Activated T-cell treated with anti-CD3 and anti-CD28 coated beads, Interleukin-2, amount 50 U/mL, for 24 hours (primary cell): Measurements from ENCODE around the gene CERS6.
"Not testable (repeated sequence)": the region's sequence is repeated elsewhere in the genome, so short reads cannot be mapped to it uniquely, and the experiment has no call there.

Experiments used
- DNase-seq: peaks from one replicate; pipeline ENCODE4 v3.0.0-alpha.2; 2020
- H3K27ac Mint-ChIP-seq: 2 replicates; pipeline ENCODE4 v1.8.0; 2020; ENCODE audit warnings: mild to moderate bottlenecking, mixed read lengths
- H3K27me3 Mint-ChIP-seq: 2 replicates; pipeline ENCODE4 v1.8.0; 2020; ENCODE audit warnings: mixed read lengths
- H3K36me3 Mint-ChIP-seq: 2 replicates; pipeline ENCODE4 v1.8.0; 2020; ENCODE audit warnings: low read depth, mixed read lengths
- H3K4me1 Mint-ChIP-seq: 2 replicates; pipeline ENCODE4 v1.8.0; 2020; ENCODE audit warnings: low read depth, mixed read lengths
- H3K4me3 Mint-ChIP-seq: 2 replicates; pipeline ENCODE4 v1.8.0; 2020; ENCODE audit warnings: mild to moderate bottlenecking, moderate library complexity, mixed read lengths
- H3K9me3 Mint-ChIP-seq: 2 replicates; pipeline ENCODE4 v1.8.0; 2020; ENCODE audit warnings: mixed read lengths

The CERS6 gene

DNA sequence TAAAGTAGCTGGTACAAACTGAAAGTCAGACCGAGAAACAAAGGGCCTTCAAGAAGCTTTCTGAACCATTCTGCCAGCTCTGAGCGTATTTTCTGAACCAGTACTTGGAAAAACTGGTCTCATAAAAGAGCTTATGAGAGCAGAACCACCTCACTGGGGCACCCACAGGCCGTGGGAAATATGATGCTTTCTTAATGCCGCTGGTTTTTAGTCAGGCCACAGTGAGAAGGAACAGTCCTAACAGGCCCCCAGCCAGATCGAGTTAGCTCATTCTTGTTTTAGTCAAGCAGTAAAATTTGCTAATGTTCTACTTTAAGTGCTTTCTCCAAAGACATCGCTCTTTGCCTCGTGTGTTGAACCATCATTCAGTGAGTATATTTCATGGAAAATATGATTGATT lies 333.7 kb downstream of the CERS6 start:
- Mint-ChIP-seq H3K27me3 (no peaks in the 10 kb centered on the region), H3K4me3 (no peak overlapping the region), H3K36me3 (no peaks in the 10 kb centered on the region), H3K9me3 (no peaks in the 10 kb centered on the region), H3K27ac (no peak overlapping the region), H3K4me1 (no peaks in the 10 kb centered on the region)
- no peak for DNase-seq

DNA sequence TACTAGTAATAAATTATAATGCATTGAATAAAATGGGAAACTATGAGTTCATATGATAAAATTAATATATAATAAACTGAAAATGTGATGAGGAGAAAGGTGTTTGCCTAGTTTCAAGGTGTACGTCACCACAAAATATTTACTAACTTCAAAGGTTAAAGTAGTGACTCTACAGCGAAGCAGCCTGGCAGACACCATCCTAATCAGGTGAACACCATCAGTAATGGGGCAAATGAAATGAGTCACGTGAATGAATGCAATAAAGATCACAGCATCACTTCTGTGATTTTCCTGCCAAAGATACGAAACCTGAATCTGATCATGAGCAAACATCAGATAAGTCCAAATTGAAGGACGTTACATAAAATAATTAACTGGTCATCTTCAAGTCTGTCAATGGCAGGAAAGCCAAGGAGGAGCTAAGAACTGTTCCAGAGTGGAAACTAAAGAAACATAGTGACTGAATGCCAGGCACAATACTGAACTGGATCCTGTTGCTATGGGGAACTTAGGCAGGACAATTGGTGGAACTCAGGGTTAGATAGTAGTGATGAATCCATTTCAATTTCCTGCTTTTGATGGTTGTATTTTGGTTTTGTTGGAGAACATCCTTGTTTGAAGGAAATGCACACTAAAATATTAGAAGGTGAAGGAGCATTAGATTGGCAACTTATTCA lies 334.3 kb downstream of the CERS6 start:
- no peak for DNase-seq

DNA sequence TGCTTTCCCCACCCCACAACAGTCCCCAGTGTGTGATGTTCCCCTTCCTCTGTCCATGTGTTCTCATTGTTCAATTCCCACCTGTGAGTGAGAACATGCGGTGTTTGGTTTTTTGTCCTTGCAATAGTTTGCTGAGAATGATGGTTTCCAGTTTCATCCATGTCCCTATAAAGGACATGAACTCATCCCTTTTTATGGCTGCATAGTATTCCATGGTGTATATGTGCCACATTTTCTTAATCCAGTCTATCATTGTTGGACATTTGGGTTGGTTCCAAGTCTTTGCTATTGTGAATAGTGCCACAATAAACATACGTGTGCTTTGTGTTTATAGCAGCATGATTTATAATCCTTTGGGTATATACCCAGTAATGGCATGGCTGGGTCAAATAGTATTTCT lies 335.1 kb downstream of the CERS6 start:
- not testable (repeated sequence) for H3K36me3 Mint-ChIP-seq, DNase-seq, H3K9me3 Mint-ChIP-seq, H3K4me3 Mint-ChIP-seq, H3K4me1 Mint-ChIP-seq, H3K27me3 Mint-ChIP-seq, H3K27ac Mint-ChIP-seq

More for the DNA sequence above, 334.3 kb downstream of the CERS6 start:
- Mint-ChIP-seq H3K4me3 (no peak overlapping the region), H3K27ac (no peak overlapping the region), H3K27me3 (no peaks in the 10 kb centered on the region), H3K36me3 (no peaks in the 10 kb centered on the region), H3K9me3 (no peaks in the 10 kb centered on the region), H3K4me1 (no peaks in the 10 kb centered on the region)

DNA sequence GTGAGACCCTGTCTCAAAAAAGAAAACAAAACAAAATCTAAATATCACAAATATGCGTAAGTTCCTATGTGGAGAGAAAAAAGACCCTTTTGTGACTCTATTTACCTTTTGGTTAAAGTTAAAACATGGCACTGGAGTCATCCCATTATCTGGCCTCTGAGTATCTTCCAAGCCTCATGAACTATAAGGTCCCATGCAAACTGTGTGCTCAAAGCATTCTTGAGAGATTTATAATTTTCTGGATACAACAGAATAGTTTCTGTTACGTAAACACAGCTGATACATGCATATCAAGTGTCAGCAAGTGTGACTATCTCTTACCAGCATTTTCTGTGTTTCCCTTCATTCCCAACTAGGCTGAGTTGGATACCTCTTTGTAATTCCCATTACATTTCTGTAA lies 337.5 kb downstream of the CERS6 start:
- Mint-ChIP-seq H3K27me3 (no peaks in the 10 kb centered on the region), H3K4me3 (no peak overlapping the region), H3K36me3 (no peaks in the 10 kb centered on the region), H3K27ac (no peak overlapping the region), H3K9me3 (no peaks in the 10 kb centered on the region), H3K4me1 (no peaks in the 10 kb centered on the region)
- no peak for DNase-seq

DNA sequence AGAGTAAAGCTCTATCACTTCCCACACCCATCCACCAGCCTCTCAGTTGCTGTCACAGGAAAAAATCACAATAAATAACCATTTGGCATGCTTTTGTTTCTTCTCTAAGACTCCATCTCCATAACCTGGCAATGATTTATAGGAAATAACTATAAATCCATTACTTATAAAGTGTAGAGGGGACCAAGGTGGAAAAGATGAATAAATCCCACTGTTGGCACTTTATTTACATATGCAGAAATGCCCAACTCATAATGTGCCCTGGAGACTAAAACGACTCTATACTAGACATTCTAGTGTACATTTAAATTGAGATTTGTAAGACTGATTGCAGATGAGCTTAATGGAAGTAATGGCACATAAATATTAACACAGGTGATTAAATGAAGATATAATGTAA lies 338.9 kb downstream of the CERS6 start:
- no peak overlapping the region for H3K27ac Mint-ChIP-seq
- no peaks in the 10 kb centered on the region for H3K9me3 Mint-ChIP-seq
- no peak overlapping the region for H3K4me3 Mint-ChIP-seq
- H3K4me1 Mint-ChIP-seq, result no peaks in the 10 kb centered on the region
- no peaks in the 10 kb centered on the region for H3K36me3 Mint-ChIP-seq
- no peaks in the 10 kb centered on the region for H3K27me3 Mint-ChIP-seq
- no peak for DNase-seq

DNA sequence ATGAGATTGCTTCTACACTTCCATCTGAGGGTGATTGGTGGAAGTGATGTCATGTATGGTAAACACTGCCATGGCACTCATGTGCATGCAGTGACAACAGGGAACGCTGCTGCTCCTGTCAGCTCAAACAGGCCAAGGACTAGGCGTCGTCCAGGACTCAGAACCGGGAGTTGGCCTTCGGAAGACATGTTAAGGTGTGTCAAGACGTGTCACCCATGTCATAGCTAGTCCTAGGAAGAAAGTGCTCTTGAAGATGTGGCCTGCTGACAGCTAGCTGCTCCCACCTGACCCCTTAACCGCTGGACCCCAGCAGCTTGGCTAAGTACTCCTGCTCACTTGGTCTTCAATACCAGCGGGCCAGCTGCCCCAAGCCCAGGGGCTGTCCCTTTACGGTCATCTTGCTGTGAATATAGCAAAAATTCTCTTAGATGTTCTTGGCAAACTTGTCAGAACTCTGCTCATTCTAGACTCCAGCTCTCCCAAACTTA lies 340.1 kb downstream of the CERS6 start:
- Mint-ChIP-seq H3K4me1 (no peaks in the 10 kb centered on the region), H3K4me3 (no peak overlapping the region), H3K36me3 (no peaks in the 10 kb centered on the region), H3K9me3 (no peaks in the 10 kb centered on the region), H3K27ac (no peak overlapping the region), H3K27me3 (no peaks in the 10 kb centered on the region)
- DNase-seq, result no peak

DNA sequence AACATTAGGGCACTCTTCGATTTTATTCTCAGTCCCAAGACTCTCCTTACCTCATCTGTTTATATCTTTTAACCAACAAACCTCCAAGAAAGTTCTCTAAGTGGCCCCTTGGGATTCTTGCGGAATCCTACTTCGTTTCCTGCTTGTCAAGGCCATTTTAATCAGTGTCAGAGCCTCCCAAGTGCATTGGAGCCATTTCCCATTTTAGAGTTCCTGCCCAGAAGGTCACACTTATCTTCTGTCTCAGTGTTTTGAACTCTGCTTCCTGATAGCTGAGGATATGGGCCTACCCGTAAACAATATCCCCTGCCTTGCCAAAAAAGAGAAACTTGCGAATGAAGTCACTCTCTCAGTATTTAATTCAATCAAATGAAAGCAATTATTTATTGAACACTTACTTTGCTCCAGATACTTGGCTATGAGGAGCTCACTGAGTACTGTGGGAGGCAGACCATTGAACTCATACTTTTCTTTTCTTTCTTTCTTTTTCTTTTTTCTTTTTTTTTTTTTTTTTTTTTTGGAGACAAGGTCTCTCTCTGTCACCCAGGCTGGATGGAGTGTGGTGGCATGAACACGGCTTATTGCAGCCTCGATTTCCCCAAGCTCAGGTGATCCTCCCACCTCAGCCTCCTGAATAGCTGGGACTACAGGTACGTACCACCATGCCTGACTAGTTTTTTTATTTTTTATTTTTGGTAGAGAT lies 340.7 kb downstream of the CERS6 start:
- DNase-seq, result no peak
- Mint-ChIP-seq H3K4me1 (no peaks in the 10 kb centered on the region), H3K4me3 (no peak overlapping the region), H3K36me3 (no peaks in the 10 kb centered on the region), H3K27ac (no peak overlapping the region), H3K27me3 (no peaks in the 10 kb centered on the region), H3K9me3 (no peaks in the 10 kb centered on the region)

DNA sequence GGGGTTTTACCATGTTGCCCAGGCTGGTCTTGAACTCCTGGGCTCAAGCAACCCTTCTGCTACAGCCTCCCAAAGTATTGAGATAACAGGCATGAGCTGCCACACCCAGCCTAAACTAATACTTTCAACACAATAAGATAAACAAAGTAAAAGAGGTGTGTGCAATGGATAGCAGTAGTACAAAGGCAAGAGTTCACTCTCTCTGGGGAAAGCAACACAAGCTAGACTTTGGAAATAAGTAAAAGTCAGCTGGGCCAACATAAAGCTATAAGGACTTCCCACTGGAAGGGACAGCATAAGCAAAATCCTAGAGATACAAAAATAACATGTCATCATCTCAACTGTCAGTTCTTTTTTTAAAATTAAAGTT lies 341.2 kb downstream of the CERS6 start:
- H3K4me3 Mint-ChIP-seq, result no peak overlapping the region
- DNase-seq, result no peak
- no peaks in the 10 kb centered on the region for H3K36me3 Mint-ChIP-seq
- no peaks in the 10 kb centered on the region for H3K27me3 Mint-ChIP-seq
- H3K9me3 Mint-ChIP-seq, result no peaks in the 10 kb centered on the region
- H3K27ac Mint-ChIP-seq, result no peak overlapping the region
- no peaks in the 10 kb centered on the region for H3K4me1 Mint-ChIP-seq

DNA sequence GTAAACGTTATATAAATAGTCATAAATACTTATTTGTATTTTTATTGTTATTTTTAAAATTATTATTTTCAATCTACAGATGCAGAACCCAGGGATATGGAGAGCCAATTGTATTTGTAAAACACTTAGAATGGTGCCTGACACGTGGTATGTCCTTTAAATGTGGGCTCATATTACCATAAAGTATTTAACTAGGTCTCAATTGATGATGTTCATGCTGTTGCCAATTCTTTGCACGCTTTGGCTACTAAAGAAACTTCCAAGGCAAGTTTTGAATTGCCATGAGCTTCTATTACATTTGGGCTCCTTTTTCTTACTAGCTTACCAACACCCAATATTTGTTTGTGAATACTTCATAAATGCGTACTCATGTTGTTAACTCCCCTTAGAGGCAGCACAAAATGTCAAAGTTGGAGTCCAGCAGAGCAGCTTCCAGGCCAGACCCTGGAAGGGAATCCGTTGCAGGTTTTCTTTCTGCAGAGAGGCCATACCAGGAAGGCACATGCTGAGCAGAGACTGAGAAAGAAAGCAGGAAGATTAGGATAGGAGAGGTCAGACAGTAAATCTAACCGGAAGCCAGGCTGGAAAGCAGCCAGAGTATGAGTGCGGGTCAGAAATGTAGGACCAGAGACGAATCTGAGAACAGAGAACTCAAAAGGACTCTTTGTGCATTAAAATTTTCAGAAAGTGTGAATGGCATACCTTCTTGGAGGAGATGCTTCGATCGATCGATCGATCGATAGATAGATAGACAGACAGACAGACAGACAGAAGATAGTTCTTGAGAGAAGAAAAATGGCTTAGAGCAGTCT lies 342.2 kb downstream of the CERS6 start:
- Mint-ChIP-seq H3K9me3 (no peaks in the 10 kb centered on the region), H3K4me3 (no peak overlapping the region), H3K4me1 (no peaks in the 10 kb centered on the region), H3K27me3 (no peaks in the 10 kb centered on the region), H3K27ac (no peak overlapping the region), H3K36me3 (no peaks in the 10 kb centered on the region)
- no peak for DNase-seq

DNA sequence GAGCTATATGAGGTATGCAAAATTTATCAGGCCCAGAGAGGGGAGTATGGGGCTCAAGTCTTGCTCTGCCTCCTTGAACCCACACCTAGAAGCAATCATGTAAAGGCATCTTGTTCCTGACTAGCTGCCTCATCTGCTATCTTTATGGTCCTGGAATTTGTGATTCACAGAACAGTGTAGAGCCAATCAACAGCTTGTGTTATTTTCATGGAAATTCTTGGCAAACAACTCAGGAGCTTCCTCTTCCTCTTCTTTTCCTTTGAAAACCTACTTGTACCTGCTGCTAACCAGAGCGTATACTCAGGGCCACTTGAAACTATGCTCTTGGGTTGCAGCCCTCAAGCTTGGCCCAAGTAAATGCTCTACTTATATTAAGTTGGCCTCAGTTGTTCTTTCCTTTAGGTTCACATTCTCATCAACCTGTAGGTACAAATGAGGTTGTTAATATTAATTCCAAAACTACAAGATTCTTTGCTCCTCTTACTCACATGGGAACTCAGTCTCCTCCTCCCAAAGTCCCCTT lies 342.9 kb downstream of the CERS6 start:
- H3K4me1 Mint-ChIP-seq, result no peaks in the 10 kb centered on the region
- no peak for DNase-seq
- H3K9me3 Mint-ChIP-seq, result no peaks in the 10 kb centered on the region
- no peaks in the 10 kb centered on the region for H3K27me3 Mint-ChIP-seq
- no peak overlapping the region for H3K27ac Mint-ChIP-seq
- H3K4me3 Mint-ChIP-seq, result no peak overlapping the region
- no peaks in the 10 kb centered on the region for H3K36me3 Mint-ChIP-seq

DNA sequence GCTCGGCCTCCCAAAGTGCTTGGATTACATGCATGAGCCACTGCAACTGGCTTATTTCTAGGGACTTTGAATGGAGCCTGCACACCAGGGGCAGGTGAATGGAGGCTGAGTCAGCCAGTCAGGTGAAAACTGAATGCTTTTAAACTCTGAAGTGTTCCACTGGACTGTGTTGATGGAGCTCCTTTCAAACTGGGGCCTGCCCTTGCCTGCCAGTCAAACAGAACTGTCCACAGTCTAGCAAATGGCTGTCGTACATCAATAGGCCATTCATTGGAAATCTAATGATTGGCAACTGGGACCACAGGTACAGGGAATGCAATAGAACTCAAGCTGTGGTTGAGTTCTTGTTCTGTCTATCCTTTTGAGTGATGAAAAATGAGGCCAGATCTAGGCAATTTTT lies 345.4 kb downstream of the CERS6 start:
- H3K4me3 Mint-ChIP-seq, result no peak overlapping the region
- H3K9me3 Mint-ChIP-seq, result no peaks in the 10 kb centered on the region
- no peaks in the 10 kb centered on the region for H3K4me1 Mint-ChIP-seq
- no peak overlapping the region for H3K27ac Mint-ChIP-seq
- no peaks in the 10 kb centered on the region for H3K27me3 Mint-ChIP-seq
- no peaks in the 10 kb centered on the region for H3K36me3 Mint-ChIP-seq
- no peak for DNase-seq

DNA sequence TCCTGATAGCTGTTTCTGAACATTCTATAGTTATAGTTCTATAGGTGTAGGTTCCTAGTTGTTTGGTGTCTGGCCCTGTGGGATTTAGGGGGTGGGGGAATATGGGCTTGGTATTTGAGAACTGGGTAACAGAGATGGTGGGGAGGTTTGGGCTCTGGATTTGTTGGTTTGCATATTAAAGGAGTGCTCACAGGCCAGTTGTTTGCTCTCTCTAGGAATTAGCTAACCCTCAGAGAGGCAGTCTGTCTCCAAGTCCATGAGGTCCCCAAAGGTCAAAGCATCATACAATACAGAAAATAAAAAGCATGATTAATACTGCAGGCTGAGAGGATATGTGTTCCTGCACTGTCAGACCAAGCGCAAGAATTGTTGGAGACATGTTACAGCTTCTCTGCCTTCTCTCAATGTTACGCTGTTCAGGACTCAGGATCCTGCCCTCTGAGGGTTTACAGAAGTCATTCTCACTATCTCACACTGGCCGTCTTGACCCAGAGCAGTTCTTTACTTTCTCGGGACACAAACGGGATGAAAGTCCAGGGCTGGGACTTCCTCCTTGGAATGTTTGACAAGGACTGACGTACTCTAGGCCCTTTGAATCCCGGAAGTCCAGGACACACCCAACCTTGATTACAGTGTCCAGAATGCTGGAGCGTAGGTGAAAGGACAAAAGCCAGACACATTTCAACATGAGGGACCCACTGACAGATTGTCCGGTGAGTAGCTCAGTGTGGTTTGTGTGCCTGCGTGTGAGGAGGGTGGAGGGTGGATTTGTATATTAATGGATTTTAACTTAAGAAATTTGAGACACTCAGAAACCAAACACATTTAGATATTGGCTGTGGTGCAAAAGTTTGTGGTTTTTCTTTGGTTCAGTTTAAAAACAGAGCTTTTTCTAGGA lies 346.1 kb downstream of the CERS6 start, which contains the start of gene NOSTRIN:
Gene NOSTRIN (plus strand): TSS at position 677 of the 898 bp plus-strand sequence. CDS start 10 bp downstream, at position 687.
- H3K27me3 Mint-ChIP-seq, result no peaks in the 10 kb centered on the region
- H3K36me3 Mint-ChIP-seq, result no peaks in the 10 kb centered on the region
- H3K4me3 Mint-ChIP-seq, result no peak within 1 kb of the TSS
- H3K27ac Mint-ChIP-seq, result no peak within 1 kb of the TSS
- DNase-seq, result no peak
- no peaks in the 10 kb centered on the region for H3K4me1 Mint-ChIP-seq
- no peaks in the 10 kb centered on the region for H3K9me3 Mint-ChIP-seq

DNA sequence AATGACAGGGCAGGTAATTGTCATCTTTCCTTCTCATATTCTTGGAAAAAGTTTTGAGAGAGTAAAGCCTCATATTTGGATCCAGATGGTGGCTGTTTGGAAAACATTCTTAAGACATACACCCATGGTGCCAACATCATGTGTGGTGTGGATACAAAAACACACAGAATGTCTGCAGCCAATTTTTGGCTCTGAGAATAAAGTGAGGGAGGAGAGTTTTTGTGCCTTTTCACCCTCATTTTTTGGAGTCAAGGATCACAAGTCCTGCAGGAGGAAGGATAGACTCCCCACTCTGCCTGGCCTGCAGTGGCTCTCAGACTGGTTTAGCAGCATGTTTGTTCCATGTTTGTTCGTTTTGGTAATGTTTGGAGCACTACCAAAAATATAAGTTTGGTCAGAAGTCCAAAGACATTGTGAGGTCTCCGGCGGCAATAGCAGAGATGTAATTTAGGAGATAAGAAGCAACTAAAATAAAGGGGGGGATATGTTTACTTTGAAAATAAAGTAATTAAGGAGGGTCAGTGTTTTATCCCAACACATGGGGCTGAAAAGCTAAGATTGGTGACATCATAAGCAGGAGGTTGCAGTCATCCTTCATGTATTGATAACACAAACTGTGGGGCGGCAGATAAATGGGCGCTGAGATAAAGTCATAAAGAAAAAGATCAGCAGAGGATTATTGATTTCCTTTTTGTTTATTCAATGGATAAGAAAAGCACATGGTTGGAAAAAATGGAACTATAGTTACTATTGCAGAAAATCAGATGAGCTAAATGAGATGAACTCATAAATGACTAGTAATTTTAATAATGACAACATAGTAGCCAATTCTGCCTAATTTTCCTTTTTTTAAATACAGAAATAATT lies 347.0 kb downstream of the CERS6 start:
- Mint-ChIP-seq H3K4me3 (no peak overlapping the region), H3K27ac (no peak overlapping the region), H3K36me3 (no peaks in the 10 kb centered on the region), H3K4me1 (no peaks in the 10 kb centered on the region), H3K9me3 (no peaks in the 10 kb centered on the region), H3K27me3 (no peaks in the 10 kb centered on the region)
- DNase-seq, result no peak
